HL-60/S4 (cell line): ENCODE data around the gene NCAPG2.

Experiments
- in situ Hi-C: fragments of 300-500 bp; cut with MboI; formaldehyde crosslinking; loops from 2 replicates; pipeline ENCODE4 v1.14.3; 2022; ENCODE audit warnings: low sequenced_read_pairs

NCAPG2 gene

DNA sequence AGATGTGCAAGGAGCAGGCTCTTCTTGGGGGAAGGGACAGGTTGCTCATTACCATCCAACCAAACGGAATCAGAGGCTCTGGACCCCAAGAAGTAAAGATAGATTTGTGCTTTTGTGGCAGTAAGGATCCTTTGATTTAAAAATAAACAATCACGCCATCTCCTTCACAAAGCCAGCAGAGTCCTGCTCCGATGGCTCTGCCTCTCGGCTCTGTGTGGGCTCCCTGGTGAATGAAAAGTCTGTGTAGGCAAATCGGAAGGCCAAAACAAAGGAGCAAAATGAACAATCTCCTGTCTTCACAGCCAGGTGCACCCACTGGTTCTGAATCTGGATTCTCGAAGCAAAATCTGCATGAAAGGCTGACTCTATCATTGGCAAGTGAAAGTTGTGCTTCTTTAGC lies 120.8 kb downstream of the NCAPG2 start:
- in situ Hi-C loops: no loop called here

DNA sequence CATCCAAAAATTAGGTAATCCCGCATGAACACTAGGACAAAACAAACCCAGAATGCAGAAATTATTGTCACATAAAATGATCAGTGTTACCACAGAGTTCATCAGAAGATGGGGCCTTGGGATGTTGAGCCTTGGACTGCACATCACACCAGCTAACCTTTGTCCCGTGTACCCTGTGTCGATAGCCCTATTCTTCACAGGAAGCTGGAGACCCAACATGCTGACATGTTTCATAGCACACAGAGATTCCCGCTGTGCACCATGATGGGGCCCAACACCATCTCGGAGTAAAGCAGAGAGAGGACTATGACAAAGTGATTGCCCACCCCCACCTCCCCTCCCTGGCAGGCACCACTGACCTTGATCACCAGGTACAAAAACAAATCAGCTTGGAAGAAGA lies 121.5 kb downstream of the NCAPG2 start:
- in situ Hi-C loops: no loop called here

DNA sequence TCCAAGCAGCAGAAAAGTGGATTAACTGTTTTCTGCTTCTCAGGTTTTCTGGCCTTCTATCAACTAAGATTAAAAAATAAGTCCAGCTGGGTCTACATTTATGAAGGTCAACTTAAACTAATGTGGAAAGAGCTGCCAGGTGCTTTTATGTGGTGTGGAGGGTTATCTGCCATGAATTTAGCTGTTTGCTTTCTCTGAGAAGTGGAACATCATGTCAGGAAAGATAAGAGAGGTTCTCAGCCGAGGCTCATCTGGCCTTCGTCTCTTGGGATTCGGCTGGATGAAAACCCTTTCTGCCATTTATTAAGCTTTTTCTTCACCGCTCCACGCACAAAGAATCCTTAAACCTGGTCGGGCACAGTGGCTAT lies 122.5 kb downstream of the NCAPG2 start:
- in situ Hi-C loops: no loop called here

DNA sequence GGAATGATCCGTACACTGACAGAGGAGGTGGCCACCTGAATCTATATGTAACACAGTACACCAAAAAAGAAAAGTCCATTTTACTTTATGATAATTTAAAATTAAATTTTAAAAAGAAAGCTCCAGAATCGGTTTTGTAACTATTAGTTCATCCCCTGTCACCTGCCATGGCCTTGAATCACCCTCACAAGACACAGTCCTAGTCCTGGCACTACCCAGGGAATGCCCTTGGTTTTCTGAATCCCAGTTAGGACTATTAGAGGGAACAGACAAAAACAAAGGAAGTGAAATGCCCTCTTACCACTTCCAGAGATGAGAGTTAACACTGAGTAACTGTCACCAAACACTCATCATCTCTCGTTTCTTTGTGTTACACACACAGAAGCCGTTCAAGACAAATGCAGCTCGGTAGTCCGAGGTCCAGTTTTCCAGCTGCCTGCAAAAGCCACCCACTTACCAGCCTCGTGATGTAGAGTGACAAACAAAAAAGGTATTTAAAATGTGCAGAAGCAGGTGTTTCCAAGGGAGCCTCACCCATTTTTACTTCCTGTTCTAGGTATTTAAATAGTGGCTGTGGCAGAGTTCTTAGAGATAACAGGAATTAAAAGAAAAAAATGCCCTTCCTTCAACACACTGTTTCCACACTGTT lies 123.0 kb downstream of the NCAPG2 start:
- in situ Hi-C loops: no loop called here
